Measurements from ENCODE around the gene CMTM4. TPM values are rescaled to one million over a fixed set of nuclear protein-coding genes. Genes with fewer than 3 reads are reported as not detected.

CMTM4 gene
- total and polyA plus RNA-seq, 2 of the 8 experiments (the other 6 are each of a cell fraction or from before 2014, with no cell fraction given) = 35.3 to 51.7 TPM

GRCh38 chr16:66661210-66661560, 35.4 kb downstream of the CMTM4 start (continued):
- no peak for TF ChIP-seq ATF2 (IDR thresholded peaks at IDR 0.05; ENCODE audit: low read length)

All from H1 (cell line).